HG02943 (cell line): ENCODE data around the gene POU2AF2.

ENCODE experiments used
- ATAC-seq: cut with Tn5 transposase; IDR thresholded peaks from one replicate; pipeline ENCODE4 v1.9.1; 2021; ENCODE audit warnings: mild to moderate bottlenecking, low read depth, moderate library complexity; ENCODE audit not compliant: unreplicated experiment

The POU2AF2 gene

DNA sequence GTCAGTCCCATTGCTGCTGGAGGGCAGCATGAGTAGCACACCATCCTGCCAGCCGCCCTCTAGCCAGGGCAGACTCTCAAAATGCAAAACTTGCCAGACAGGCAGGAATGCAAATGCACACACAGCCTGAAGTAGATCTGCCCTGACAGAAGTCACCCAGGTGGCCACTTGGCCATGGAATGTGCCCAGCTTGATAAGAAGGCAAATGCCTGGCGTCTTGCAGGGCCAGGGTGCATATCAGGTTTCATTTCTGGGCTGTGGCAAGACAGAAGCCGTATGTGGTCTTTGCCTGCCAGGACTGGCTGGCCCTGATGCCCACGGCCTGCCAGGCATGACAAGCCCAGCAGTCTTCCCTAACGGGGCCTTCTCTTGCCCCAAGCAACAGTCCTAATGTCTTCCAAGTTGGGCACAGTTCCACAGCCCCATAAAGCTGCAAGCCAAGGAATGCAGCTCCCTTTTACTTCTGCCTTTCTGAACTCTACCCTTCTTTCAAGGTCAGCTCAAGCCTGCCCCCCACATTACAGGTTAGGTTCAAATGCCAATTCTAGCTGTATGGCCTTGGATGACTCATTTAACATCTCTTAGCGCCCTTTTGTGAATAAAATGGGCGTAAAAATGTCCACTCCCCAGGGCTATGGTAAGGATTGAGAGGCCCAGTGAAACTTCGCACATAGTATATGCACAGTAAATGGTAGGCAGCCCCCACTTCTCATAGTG lies 82.5 kb downstream of the POU2AF2 start:
- no peak for ATAC-seq

DNA sequence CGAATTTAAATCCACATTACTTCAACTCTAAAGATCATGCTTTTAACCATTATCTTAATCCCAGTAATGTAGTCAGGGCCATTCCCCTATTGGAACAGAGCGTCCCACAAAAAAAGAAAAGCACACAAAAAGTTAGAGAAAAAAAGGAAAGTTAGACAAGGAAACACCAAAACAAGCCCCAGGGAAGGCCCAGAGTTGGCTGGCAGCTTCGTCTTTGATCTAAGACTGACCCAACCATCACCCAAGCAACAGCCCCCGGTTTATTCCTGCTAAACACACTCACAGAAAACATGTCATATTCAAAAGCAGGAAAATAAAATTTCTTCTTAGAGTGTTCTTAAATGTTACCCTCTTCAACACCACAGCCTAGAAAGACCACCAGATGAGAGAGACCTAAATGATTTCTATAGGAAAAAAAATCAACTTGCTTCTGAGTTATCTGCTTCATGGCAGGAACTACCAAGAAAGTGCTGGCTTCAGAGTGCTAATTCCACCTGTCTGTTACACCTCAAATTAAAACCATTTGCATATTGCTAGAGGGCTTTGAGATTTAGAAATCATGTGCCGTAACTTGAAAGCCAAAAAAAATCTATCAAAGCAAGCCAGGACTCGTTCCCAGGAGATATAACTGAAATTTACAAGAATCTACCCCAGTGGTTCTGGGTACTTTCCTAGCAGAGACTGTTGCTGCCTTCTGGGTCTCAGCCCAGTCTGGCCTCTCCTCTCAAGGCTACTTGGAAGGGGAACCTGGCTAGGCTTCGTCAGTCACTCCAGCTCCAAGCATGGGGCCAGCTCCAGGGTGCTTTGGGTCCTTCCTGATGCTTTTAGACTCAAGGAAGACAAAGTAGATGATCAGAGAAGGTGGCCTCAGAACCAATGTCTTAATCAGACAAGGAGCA lies 84.0 kb downstream of the POU2AF2 start:
- ATAC-seq: no peak

DNA sequence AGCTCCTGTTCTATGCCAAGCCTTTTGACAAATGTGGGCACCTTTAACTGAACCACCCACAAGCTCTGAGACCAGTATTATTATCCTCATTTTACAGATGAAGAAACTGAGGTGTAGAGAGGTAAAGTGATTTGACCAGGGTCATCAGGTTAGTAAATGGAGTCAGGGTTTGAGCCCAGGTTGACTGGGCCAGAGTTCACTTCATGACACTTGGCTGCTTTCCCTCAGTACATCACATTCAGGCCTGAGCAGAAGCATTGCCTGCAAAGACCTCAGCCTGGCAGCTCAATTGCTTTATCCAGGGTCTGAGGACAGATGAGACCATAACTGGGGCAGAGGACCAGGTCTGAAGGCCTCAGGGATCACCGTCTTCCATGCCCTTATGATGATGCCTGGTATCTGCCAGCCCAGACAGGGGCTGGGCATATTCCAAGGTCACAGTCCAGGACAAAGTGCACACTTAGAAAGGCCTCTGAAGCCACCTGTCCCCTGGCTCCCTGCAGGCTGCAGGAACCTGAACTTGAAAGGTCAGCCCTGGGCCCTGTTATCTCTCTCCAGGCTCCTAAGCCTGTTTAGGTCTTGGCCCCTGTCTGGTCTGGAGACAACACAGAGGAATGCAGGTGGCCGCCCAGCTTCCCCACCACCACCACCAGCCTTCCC lies 84.8 kb downstream of the POU2AF2 start:
- ATAC-seq: no peak

DNA sequence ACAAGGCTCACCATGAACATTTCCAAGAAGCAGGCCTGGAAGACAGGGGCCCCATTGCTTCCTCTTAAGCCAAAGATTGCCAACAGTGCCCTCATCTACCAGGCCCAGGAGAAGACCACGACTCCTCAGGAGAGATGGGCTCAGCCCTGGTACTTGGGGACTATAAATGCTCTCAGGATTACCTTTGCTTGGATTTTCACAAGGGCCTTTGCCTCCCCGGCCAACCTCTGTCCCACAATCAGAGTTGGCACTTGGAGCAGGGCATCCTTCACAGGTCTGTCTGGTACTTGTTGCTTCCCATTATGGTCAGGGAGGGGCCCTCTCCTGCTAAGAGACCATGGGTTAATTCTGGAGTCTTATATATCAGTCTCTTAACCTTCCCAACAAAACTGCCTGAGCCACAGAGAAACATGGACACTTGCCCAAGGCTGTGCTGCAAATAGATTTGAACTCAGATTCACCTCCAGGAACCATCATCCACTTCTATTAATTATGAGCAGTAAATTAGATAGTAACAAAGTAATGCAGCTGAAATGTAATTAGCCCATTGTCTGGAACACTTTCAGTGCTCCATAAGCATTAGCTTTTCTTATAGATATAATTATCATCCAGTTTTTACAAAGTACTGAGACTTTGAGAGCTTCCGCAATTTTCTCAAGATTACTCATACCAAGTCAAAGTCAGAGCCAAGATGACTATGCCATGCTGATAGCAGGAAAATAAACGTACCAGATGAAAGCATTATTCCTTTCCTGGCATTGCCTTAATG lies 86.4 kb downstream of the POU2AF2 start:
- no peak for ATAC-seq

DNA sequence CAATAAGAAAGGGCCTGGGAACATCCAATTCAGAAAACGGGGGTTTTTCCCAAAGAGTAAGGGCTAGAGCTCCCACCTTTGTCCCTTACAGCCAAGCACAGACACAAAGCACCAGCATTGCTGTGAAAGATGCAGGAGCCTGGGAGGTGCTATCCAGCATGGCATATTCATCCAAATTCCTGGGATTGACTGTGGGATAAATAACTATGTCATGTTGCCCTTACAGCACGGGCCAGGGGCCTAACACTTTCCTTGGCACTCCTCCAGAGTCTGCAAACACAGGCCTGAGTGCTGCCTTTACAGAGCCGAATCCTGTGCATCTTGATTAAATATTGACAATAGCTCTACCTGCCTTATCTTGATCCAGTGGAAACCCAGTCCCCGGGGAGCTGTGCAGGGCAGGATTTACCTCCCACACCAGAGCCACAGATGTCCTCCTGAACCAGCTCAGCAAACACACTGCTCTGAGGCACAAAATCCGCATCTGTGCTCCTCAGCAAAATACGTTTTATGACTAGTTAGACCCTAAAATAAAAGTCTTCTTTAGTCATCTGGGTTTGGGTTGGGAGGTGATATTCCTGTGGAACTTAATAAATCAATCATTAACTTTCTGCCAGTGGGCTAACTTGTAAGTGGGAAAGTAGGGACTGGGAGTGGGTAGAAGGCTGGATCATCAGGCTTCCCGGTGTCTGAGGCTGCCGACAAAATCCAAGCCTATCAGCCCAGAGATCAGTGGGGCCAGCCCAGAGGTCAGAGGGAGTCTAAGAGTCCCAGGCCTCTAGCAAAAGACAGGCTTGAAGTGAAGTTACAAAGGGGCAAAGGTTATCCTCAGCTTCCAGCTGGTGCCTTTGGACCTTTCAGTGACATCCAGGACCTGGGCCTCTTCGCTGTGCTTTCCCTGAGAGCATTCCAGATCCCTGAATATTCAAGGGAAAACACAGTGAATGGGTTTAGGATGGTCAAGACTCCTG lies 89.3 kb downstream of the POU2AF2 start:
- ATAC-seq: no peak

DNA sequence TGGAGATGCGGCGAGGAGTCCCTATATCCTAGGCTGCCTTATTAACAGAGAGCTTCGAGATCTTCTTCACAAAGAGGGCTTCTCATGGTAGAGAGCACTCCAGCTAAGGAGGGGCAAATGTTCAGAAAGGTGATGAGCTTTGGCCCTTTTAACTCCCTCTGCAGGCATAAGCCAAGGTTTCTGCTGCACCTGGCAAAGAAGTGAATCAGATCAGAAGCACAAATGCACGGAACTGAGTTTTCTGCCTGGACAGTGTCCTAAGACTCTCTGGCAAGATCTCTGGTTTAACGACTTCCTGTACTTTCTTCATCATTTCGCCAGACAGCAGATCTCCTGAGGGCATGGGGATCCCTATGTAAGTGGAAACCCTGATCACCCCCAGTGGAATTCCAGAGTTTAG lies 90.0 kb downstream of the POU2AF2 start:
- no peak for ATAC-seq
